ENCODE measurements around the gene IFRD2.
"Not testable (repeated sequence)": the region's sequence is repeated elsewhere in the genome, so short reads cannot be mapped to it uniquely, and the experiment has no call there.

IFRD2 gene

GRCh38 chr3:50264383-50264963, 27.8 kb downstream of the IFRD2 start:
- no peak for DNase-seq

GRCh38 chr3:50263478-50264382, 28.5 kb downstream of the IFRD2 start:
- no peak for DNase-seq

GRCh38 chr3:50262778-50263177, 29.5 kb downstream of the IFRD2 start:
- no peak for DNase-seq

- not testable (repeated sequence) for DNase-seq
These were observed 30.0 kb downstream of the IFRD2 start for GRCh38 chr3:50262200-50262599.

GRCh38 chr3:50261505-50261904, 30.7 kb downstream of the IFRD2 start:
- no peak for DNase-seq

- no peak for DNase-seq
These were observed 31.2 kb downstream of the IFRD2 start for GRCh38 chr3:50260942-50261441.

DNA sequence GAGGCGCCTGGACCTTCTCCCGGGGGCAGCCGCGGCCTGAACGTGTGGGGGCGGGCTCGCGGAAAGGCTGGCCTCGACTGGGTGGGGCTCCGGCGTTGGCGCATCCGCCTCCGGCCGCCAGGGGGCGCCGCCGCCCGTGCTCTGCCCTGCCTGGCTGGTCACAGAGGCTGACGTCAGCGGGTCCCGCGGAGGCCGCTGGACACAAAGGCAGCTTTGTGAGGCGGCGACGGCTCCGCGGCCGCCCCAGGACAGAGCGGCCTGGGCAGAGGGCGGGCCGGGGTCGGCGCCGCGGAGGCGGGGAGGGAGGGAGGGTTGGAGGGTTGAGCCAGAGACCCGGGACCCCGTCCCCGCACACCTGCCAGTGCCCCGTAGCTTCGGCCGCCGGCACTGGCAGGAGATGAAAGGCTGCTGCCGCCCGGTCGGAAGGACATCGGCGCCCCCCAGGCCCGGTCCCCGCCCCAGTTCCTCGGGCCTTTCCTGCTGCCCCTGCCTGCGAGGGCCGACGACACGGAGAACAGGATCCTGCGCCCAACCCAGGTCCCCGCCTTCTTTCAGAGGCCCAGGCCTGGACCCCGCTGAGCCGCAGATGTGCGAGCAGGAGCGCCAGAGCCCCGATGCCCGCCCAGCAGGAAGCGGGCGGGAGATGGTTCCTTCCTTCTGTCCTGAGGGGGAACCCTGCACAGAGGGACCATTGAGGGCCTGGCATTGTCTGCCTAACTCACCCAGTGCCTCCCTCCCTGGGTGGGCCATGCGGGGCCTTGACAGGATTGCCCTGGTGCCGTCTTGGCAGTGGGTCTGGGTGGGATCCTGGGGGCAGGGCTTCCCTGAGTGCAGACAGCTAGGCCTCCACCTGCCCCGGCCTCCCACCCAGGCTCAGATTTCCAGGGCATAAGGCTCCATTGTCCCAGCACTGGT, 31.9 kb downstream of the IFRD2 start:
- peak; percentile 86 for DNase-seq

DNA sequence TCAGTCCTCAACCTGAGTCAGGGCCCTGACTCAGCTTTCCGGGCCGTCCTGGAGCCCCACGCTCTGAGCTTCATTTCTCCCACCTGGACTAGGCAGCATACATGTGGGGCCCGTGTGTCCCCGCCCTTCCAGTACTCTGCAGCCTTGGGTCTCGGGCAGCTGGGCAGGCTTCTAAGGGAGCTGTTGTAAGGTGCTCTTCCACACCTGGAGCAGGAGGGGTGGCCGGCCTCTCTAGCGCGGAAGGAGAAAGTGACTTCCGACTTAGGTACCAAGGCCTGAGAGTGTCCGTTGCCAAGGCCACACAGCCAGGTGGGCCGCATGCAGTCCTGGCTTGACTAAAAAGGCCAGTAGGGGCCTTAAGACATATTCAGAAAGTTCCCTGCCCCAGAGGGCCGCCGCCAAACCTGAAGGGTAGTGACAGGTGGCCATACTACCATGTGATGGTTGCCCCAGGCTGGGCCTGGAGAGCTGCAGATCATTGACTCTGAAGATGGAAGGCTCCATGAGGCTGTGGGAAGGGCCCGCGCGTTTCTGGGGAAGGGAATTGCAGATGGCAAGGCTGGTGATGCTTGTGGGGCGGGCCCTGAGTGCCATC, 32.7 kb downstream of the IFRD2 start:
- no peak for DNase-seq

- no peak for DNase-seq
These were observed 33.2 kb downstream of the IFRD2 start for GRCh38 chr3:50258979-50259378.

- DNase-seq = no peak
These were observed 34.1 kb downstream of the IFRD2 start for GRCh38 chr3:50258029-50258680.

DNA sequence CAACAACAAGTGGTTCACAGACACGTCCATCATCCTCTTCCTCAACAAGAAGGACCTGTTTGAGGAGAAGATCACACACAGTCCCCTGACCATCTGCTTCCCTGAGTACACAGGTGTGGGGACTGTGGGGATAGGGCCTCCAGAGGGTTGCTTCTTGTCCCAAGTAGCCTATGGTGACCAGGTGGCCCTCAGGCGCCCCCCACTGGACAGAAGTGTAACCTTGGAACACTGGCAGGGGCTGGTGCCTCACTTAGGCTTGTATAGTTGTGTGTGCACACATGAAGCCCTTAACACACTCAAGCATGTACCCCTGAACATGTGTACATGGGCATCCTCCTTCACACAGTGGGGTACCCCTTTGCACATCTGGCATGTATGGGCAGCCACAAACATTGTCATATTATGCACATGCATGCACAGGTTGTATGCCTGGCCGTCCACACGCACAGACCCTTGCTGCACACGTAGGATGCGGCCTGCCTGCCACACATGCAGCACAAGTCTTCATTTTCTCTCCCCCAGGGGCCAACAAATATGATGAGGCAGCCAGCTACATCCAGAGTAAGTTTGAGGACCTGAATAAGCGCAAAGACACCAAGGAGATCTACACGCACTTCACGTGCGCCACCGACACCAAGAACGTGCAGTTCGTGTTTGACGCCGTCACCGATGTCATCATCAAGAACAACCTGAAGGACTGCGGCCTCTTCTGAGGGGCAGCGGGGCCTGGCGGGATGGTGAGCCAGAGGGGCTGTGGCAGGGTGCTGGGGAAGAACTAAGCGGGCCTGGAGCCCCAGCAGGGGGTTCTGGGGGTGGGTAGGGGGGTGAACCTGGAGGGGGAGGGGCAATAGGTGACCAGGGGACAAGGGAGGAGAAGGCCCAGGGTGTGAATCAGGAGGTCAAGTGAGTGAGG, 35.0 kb downstream of the IFRD2 start:
- peak; percentile 29 for DNase-seq

GRCh38 chr3:50255251-50255615, 37.0 kb downstream of the IFRD2 start:
- DNase-seq = no peak

GRCh38 chr3:50254577-50255250, 37.5 kb downstream of the IFRD2 start:
- DNase-seq = peak; percentile 70

DNA sequence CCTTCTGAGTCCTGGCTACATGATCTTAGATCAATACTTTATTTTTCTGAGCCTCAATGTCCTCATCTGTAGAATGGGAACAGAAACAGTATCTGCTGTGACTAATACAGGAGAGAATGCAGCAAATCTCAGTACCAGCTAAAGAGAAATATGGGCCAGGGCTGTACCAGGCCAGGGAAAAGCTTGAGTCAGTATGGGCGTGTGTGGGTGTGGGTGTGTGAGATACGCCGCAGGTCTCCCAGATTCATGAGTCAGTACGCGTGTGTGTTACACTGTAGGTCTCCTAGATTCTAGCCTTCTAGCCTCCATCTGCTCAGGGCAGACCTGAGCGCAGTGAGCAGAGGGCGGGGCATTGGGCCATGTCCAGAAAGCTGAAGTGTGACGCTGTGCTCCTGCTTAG, 41.0 kb downstream of the IFRD2 start:
- DNase-seq = no peak

GRCh38 chr3:50250514-50250913, 41.7 kb downstream of the IFRD2 start:
- DNase-seq = no peak

GRCh38 chr3:50249457-50249856, 42.8 kb downstream of the IFRD2 start:
- DNase-seq = no peak

- DNase-seq = no peak
These were observed 43.8 kb downstream of the IFRD2 start for GRCh38 chr3:50248387-50248786.

DNA sequence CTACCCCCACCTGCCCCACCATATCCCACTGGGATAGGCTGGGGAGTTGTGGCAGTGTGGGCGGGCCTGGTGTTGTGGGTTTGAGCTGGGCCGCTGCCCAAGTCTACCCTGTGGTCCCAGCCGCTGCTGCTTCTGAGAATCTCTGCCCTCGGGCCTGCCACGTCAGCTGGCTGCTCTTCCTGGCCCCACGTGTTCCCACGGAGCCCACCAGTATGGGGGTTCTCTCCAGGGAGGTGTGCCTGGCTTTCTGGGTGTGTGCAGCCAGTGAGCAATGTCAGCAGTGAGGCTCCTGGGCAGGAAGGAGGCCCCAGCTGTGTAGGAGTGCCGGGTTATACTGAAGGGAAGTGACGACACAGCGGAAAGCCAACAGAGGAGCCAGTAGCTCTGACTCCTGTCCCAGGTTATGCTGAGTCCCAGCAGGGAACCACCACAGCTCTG, 45.7 kb downstream of the IFRD2 start:
- DNase-seq = peak; percentile 83

DNA sequence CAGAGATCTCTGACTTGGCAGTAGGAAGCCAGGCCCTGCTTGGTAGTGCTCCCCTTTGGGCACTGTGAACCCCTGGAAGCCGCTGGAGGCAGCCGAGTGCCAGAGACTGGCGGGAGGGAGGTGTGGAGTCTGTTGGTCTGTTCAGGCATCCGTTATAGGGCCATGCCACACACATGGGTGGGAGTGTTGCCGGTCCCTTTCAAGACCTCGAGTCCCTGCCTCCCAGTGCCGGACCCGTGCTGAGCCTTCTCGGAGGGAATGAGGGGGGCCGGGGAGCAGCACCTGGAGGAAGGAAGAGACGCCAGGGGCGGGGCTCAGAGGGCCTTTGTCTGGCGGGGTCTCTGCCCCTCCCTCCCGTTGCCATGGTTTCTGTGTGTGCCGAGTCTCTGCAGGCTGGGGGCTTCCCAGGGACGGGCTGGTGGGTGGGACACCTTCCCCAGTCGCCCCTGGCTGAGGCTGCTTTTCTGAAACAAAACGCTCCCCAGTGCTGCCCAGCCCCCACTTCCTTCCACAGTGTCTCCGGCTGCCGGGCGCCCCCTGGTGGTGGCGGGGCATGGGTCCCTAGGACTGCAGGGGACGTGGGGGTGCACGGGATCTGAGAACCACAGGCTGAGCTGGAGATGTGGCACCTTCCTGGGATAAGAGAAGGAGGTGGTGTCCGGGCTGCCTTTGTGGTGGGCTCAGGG, 46.3 kb downstream of the IFRD2 start:
- DNase-seq = peak; percentile 90

DNA sequence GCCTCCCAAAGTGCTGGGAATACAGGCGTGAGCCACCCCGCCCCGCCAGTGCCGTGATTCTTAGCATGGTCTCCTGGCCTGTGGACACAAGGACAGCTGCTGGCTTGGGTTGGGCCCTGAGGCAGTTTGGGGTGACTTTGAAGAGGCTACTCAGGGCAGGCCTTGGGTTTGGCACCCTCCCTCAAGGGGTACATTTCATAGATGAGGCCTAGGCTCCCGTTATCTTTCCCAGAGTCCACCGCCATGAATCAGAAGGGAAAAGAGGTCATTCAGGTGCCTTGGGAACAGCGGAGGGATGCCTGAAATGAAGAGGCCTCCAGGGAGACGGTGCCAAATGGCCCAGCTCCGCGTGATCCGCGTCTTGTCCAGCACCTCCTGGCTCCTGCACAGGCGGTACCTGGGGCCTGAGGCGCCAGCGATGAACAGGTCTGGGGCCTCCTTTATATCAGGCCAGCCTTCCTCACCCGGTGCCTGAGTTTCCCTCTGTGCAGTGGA, 46.9 kb downstream of the IFRD2 start:
- DNase-seq = no peak

All from CD4-positive, alpha-beta T cell treated with Interleukin-15 for 1 hour (primary cell).